ENCODE results near the gene CLDN7. TPM values are rescaled to one million over a fixed set of nuclear protein-coding genes. Genes with fewer than 3 reads are reported as not detected.

The CLDN7 gene
- total RNA-seq, 1 donor from 2014 or later: 0.16 TPM

DNA sequence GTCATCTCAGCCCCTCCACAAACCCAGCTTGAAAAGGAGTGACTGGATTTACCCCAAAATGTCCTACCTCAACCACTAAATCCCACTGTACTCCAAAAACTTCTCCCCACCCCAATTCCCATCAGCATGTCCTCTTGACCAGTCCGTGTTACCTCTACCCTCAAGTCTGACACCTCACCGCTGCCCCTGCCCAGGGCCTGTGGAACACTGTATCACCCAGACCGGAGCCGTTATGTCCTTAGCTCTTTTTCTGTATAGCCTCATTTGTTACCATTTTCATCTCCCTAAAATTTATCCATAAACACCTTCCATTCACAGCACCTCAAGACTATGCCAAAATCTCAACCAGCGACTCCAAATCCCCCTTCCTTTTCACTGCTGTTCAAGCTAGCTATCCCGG lies 25.5 kb downstream of the CLDN7 start:
- no peak for DNase-seq

DNA sequence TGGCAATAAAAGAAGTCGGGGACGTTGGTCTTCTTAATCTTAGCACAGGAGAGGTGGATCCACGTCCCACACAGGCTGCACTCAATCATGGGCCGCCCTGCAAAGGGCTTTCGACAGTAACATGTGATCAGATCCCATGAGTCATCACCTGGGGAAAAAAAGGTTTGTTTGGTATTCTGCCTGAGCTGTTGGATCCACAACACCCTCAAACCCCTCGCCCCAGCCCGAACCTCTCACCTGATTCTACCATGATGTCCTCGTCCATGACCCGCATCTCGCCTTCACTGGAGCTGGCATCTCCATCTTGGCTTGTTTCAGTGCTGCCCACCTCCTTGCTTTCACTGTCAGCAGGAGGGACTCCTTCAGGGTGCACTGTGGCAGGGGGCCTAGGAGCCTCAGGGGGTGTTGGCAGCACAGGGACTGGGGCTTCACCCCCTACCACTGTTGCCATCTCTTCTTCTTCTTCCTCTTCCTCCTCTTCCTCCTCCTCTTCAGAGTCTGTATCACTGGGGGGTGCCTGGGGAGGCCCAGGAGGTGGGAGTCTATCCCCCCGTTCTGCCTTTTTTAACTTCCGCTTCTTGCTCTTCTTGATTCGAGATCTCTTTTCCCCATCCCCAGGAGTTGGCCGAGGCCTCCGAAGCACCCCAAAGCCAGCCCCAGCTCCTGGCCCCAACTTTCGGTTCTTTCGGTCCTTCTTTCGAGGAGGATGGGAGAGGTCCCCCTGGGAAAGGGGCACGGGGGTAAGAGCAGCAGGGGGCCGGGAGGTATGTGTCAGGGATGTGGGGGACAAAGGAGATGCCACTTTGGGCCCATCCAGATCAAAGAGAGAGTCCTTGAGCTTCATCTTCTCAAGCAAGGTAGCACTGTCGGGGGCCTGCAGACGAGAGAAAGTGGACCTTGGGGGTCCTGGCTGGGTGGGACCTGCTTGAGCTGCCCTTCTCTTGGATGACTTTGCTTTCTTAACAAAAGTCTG lies 26.3 kb downstream of the CLDN7 start:
- DNase-seq: no peak

GRCh38 chr17:7234083-7234951 lies 28.0 kb downstream of the CLDN7 start, which contains the start of gene DVL2:
Gene DVL2, minus strand, starts transcription at chr17:7234517. Its CDS starts 255 bp downstream, at chr17:7234262.
- DNase-seq: peak; percentile 92

DNA sequence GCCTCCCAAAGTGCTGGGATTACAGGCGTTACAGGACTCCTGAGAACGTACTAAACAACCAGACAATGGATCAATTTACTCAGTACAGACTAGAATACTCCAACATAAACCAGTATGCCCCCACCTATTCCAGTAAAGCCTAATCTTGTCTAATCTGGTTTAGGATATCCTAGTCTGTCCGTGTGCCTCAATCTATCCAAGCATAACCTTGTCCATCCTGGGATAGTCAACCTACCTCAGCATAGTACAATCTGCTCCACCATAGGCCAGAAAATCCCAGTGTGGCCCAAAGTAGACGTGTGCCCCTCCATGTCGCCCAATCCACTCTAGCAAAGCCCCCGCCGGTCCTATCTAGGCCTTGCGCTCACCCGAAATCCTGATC lies 28.6 kb downstream of the CLDN7 start:
- no peak for DNase-seq

DNA sequence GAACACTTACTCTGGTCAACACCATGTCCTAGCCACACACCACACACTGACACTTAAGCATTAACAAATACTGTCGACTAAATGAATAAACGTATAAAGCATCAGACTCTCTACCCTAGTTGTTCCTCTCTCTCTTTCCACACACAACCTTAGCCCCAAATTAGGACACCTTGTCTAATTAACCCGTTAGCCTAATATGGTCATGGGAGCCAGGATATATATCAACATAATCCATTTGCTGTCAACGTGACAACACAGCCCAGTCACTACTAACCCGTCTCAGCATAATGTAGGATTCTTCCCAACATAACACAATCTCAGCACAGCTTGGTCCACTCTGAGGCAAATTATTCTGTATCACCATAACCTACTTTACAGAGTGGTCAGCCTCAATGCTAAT lies 30.2 kb downstream of the CLDN7 start:
- DNase-seq: no peak

DNA sequence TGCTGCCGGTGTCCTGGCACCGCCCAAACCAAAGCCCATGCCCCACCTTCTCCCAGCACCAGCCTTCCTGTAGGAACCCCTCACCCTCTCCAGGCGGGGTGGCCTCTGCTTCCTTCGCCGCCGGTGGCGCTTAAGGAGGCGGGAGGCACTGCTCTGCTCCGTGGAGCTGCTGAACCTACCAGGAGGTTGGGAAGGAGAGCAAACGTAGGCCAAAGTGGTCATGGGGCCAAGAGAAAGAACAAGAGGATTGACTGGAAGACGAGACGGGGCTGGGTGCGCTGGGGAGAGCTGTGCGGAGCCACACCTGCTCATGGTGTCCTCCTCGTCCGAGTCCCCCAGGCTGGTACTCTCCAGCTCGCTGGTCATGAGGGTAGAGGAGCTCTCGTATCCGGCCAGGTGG lies 32.8 kb downstream of the CLDN7 start:
- DNase-seq: no peak

- no peak for DNase-seq
Observed at GRCh38 chr17:7228920-7229319, 33.4 kb downstream of the CLDN7 start.

- no peak for DNase-seq
Observed at GRCh38 chr17:7226721-7227710, 35.3 kb downstream of the CLDN7 start.

DNA sequence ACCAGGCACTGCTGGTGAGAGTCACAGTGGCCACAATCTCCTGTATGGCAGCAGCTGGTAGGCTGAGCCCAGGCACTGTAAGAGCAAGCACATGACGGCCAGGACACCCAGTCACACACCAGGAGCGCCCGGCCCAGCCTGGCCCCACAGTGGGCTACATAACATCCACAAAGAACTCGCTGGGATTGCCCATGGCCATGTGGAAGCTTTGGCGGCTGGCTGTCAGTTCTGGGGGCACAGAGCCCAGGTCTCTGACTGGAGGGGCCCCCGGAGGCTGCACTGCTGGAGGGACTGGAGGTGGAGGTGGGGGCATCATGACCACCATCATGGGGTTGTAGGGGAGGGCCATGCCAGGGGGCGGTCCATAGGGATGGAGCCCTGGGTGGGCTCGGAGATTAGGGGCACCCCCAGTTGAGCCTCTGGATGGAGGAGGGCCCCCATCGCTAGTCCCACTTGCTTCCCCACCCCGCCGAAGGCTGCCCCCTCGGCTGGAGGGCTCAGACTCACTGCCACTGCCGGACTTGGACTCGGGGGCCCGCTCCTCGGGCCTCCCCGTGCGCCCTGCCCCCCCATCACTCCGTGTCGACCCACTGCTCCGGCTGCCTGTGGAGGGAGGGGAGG lies 36.5 kb downstream of the CLDN7 start:
- DNase-seq: no peak

DNA sequence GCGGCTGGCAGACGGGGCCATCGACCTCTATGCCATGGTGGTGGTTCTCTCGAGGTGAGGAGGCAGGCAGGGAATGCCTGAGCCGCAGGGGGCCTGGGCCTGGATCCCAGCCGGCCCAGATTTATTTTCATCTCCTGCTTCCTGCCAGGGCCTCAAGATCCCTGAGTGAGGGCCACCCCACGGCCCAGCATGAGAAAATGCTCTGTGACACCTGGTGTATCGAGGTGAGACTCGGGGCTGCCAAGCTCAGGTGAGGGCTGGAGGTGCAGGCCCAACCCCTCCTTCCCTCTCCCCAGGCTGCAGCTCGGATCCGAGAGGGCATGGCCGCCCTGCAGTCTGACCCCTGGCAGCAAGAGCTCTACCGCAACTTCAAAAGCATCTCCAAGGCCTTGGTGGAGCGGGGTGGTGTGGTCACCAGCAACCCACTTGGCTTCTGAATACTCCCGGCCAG lies 37.6 kb downstream of the CLDN7 start:
- no peak for DNase-seq

DNA sequence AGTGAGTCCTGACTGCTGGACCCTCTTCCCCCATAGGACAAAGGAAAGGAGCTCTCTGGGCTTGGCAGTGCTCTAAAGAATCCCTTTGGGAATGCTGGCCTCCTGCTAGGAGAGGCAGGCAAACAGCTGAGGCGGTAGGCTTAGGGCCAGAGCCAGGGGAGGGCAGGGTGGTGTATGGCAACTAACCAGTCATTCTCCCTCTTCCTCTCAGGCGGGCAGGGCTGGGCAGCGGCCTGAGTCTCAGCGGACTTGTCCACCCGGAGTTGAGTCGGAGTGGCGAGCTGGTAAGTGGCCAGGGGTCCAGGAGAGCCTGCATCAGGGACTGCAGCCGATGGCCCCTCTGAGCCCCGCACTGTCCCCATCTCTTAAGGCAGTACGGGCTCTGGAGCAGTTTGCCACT lies 38.2 kb downstream of the CLDN7 start:
- DNase-seq: no peak

GRCh38 chr17:7223375-7223774 lies 38.9 kb downstream of the CLDN7 start:
- no peak for DNase-seq

GRCh38 chr17:7222972-7223292 lies 39.3 kb downstream of the CLDN7 start:
- no peak for DNase-seq

DNA sequence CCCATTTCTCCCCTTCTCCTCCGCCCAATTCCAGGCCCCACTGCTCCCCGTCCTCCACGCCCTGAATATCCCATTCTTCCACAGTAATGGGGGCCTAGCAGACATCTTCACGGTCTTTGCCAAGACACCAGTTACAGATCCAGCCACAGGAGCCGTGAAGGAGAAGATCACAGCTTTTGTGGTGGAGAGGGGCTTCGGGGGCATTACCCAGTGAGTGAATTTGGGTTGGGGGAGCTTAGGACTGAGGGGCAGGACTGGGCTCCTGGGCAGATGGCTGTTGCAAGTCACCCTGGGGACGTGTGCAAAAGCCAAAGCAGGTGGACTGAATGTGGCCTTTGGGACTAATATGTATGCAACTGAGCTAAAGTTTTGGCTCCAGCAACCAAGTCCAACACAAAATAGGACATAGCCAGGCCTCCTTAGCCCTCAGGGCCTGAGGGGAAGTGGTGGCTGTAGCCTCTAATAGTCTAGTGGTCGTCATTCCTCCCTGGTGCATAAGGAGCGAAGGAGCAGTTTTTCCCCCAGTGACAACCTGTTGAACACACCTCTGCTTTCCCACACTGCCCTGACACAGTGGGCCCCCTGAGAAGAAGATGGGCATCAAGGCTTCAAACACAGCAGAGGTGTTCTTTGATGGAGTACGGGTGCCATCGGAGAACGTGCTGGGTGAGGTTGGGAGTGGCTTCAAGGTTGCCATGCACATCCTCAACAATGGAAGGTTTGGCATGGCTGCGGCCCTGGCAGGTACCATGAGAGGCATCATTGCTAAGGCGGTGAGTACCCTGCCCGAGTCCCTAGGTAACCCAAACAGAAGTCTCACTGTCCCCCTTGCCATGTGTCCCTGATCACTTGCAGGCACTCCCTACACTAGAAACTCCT lies 39.9 kb downstream of the CLDN7 start:
- DNase-seq: no peak

DNA sequence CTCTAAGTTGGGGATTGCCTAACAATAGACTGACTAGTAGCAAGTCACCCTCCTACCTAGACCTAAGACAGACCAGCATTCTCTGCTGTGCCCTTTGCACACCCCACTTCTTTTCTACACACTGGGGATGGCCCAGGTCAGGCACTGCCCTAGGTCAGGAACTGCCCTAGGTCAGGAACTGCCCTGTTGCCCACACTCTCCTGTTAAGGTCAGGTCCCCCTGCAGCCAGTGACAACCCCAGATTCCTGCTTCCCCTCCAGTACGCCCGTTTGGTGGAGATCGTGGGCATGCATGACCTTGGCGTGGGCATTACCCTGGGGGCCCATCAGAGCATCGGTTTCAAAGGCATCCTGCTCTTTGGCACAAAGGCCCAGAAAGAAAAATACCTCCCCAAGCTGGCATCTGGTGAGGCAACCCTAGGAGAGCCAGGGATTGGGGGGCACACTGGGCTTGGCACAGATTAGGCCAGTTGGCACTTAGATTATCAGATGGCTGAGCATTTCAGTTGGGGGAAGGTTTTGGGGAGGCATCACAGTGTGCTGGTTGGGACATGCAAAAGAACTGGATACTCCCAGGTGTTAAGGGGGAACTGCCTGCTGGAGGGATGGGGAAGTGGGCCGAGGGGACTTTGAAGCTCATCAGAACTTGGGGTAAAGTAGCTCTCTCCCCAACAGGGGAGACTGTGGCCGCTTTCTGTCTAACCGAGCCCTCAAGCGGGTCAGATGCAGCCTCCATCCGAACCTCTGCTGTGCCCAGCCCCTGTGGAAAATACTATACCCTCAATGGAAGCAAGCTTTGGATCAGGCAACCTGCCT lies 40.8 kb downstream of the CLDN7 start:
- no peak for DNase-seq

DNA sequence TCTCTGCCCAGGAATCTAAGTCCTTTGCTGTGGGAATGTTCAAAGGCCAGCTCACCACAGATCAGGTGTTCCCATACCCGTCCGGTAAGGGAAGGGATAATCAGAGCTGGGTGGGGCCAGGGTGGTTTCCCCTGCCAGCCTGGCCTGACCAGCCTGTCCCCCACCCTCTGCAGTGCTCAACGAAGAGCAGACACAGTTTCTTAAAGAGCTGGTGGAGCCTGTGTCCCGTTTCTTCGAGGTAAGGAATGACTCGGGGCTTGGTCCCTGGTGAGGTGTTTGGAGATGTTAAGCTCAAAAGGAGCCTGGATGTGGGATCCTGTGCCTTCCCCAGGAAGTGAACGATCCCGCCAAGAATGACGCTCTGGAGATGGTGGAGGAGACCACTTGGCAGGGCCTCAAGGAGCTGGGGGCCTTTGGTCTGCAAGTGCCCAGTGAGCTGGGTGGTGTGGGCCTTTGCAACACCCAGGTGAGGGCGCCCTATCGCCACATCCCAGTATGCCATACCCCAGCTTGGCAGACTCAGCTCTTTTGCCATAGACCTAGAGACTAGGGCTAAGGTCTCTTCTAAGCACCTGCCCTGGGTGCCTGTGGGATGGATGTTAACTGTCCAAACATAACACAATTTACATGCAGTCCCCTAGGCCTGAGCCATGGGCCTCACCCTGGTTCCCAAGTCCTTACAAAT lies 41.5 kb downstream of the CLDN7 start:
- no peak for DNase-seq

- DNase-seq: peak; percentile 81
Observed at GRCh38 chr17:7219812-7220592, 42.3 kb downstream of the CLDN7 start, which contains the start of the genes ACADVL and DLG4. Gene ACADVL, plus strand, starts transcription at chr17:7219938. Its CDS starts 47 bp downstream, at chr17:7219985. Gene DLG4, minus strand, starts transcription at chr17:7219836.
